CD14-positive monocyte (primary cell): ENCODE results near the gene BMPR1B. TPM values are rescaled to one million over a fixed set of nuclear protein-coding genes. Genes with fewer than 3 reads are reported as not detected.

Experiments
- DNase-seq, 3 donors: peaks; one replicate each; pipeline ENCODE4 v3.0.0-alpha.2; 2011 to 2022
- H2AFZ ChIP-seq: 2 replicates; pipeline ENCODE4 v1.6.0; 2012; ENCODE audit warnings: mild to moderate bottlenecking, low read depth, low read length, inconsistent platforms; ENCODE audit not compliant: insufficient read depth, poor library complexity, severe bottlenecking
- H3K27ac ChIP-seq, 2 donors: 1 replicate in 1 of 2; 2 replicates in 1 of 2; pipeline ENCODE4 v1.5.1; 2012 to 2013; ENCODE audit warnings: low read length in 2 of 2, control low read depth in 1 of 2, inconsistent platforms in 1 of 2, low read depth in 1 of 2, mild to moderate bottlenecking in 1 of 2
- H3K27me3 ChIP-seq, 2 donors: one replicate each; pipeline versions ENCODE4 v1.6.0 to v1.6.1; 2011 to 2013; ENCODE audit warnings: low read length in 2 of 2; ENCODE audit not compliant: control insufficient read depth in 2 of 2, insufficient read depth in 2 of 2
- H3K36me3 ChIP-seq, 2 donors: replicated peaks in 1 of 2; 1 replicate in 1 of 2; 2 replicates in 1 of 2; pipeline versions ENCODE4 v1.5.1 to v1.6.1; 2012 to 2013; ENCODE audit warnings: low read length in 2 of 2, control low read depth in 1 of 2, inconsistent platforms in 1 of 2, mild to moderate bottlenecking in 1 of 2; ENCODE audit not compliant: insufficient read depth in 2 of 2, control insufficient read depth in 1 of 2
- H3K4me1 ChIP-seq, 2 donors: 1 replicate in 1 of 2; 2 replicates in 1 of 2; pipeline versions ENCODE4 v1.5.1 to v1.6.1; 2012 to 2013; ENCODE audit warnings: low read length in 2 of 2, control low read depth in 1 of 2, inconsistent platforms in 1 of 2, mild to moderate bottlenecking in 1 of 2, moderate library complexity in 1 of 2; ENCODE audit not compliant: insufficient read depth in 2 of 2, control insufficient read depth in 1 of 2
- H3K4me2 ChIP-seq: replicated peaks from 2 replicates; pipeline ENCODE3; 2012; ENCODE audit warnings: low read length, moderate library complexity, mild to moderate bottlenecking; ENCODE audit not compliant: poor library complexity, severe bottlenecking; ENCODE audit errors: extremely low read depth
- H3K4me3 ChIP-seq, 3 experiments: fragments of 200-600 bp in 1 of 3; sonication (generic) in 1 of 3; replicated peaks in 1 of 3; 1 replicate in 2 of 3; 2 replicates in 1 of 3; pipeline ENCODE4 v1.5.1; 2011 to 2013; ENCODE audit warnings: low read length in 3 of 3, mild to moderate bottlenecking in 3 of 3, control low read depth in 2 of 3, low read depth in 2 of 3, inconsistent platforms in 1 of 3, moderate library complexity in 1 of 3
- H3K79me2 ChIP-seq: 2 replicates; pipeline ENCODE4 v1.6.0; 2012; ENCODE audit warnings: mild to moderate bottlenecking, control low read depth, inconsistent platforms, low read length, moderate library complexity; ENCODE audit not compliant: insufficient read depth
- H3K9ac ChIP-seq: 2 replicates; pipeline ENCODE4 v1.6.0; 2017; ENCODE audit warnings: low read length, mild to moderate bottlenecking; ENCODE audit not compliant: insufficient read depth, poor library complexity, severe bottlenecking
- H3K9me3 ChIP-seq, 2 donors: replicated peaks in 1 of 2; 1 replicate in 1 of 2; 2 replicates in 1 of 2; pipeline versions ENCODE4 v1.5.1 to v1.6.1; 2012 to 2013; ENCODE audit warnings: low read length in 2 of 2, control low read depth in 1 of 2; ENCODE audit not compliant: control insufficient read depth in 1 of 2, insufficient read depth in 1 of 2
- H4K20me1 ChIP-seq: 2 replicates; pipeline ENCODE4 v1.6.0; 2012; ENCODE audit warnings: mild to moderate bottlenecking, low read length, control low read depth, moderate library complexity; ENCODE audit not compliant: insufficient read depth
- H3K27ac Mint-ChIP-seq, 7 donors: one replicate each; pipeline ENCODE4 v1.8.0; 2020; ENCODE audit warnings: mild to moderate bottlenecking in 7 of 7, mixed read lengths in 7 of 7, moderate library complexity in 6 of 7, inconsistent platforms in 2 of 7
- H3K27me3 Mint-ChIP-seq, 3 donors: one replicate each; pipeline ENCODE4 v1.8.0; 2021 to 2022; ENCODE audit warnings: low read depth in 3 of 3, mild to moderate bottlenecking in 3 of 3, mixed read lengths in 3 of 3, moderate library complexity in 3 of 3, inconsistent platforms in 1 of 3
- H3K36me3 Mint-ChIP-seq, 2 donors: one replicate each; pipeline ENCODE4 v1.8.0; 2020; ENCODE audit warnings: mixed read lengths in 2 of 2, inconsistent platforms in 1 of 2, mild to moderate bottlenecking in 1 of 2
- H3K4me1 Mint-ChIP-seq: one replicate; pipeline ENCODE4 v1.8.0; 2020; ENCODE audit warnings: mild to moderate bottlenecking, mixed read lengths
- H3K4me3 Mint-ChIP-seq, 2 donors: one replicate each; pipeline ENCODE4 v1.8.0; 2020; ENCODE audit warnings: mild to moderate bottlenecking in 2 of 2, mixed read lengths in 2 of 2, moderate library complexity in 1 of 2
- H3K9me3 Mint-ChIP-seq, 7 donors: one replicate each; pipeline ENCODE4 v1.8.0; 2020 to 2022; ENCODE audit warnings: mixed read lengths in 7 of 7, mild to moderate bottlenecking in 6 of 7, moderate library complexity in 6 of 7, inconsistent platforms in 2 of 7
- CTCF ChIP-seq: fragments of 200-600 bp; IDR thresholded peaks from one replicate; pipeline ENCODE4 v1.8.0; 2022; ENCODE audit warnings: antibody characterized with exemption, mild to moderate bottlenecking
- WGBS: methylation state at CpG from one replicate; pipeline ENCODE4 v1.1.5; 2013; ENCODE audit warnings: missing lambda C conversion rate; ENCODE audit not compliant: insufficient coverage; 5-methylcytosine and 5-hydroxymethylcytosine counted together
- intact Hi-C, 2 donors: fragments of 100-400 bp; cut with micrococcal nuclease; formaldehyde crosslinking; loops; one replicate each; pipeline versions ENCODE4 v1.15.0 to v1.15.1; 2023
- polyA plus RNA-seq, 3 donors: library from polyadenylated mRNA; depleted of rRNA in 1 of 3; unstranded in 2 of 3; stranded (reverse) in 1 of 3; fragments of 300-500 nt in 2 of 3; fragments of >200 nt in 1 of 3; fragmentation: Illumina TruSeq in 2 of 3; gene quantifications; 1 replicate in 2 of 3; 2 replicates in 1 of 3; pipeline ENCODE4 v1.2.3, GENCODE V29; 2012 to 2021

BMPR1B gene
- polyA plus RNA-seq, 3 donors = not detected

- Mint-ChIP-seq H3K27me3 (peaks cover 0 to under 1% (median 0%) of the 10 kb centered on the region in 3 donors), H3K4me3 (no peak overlapping the region), H3K27ac (no peak overlapping the region), H3K4me1 (no peaks in the 10 kb centered on the region), H3K36me3 (no peaks in the 10 kb centered on the region), H3K9me3 (peaks cover 0 to under 1% (median 0%) of the 10 kb centered on the region in 7 donors)
- Histone ChIP-seq H3K9ac (no peak overlapping the region), H3K4me3 (no peak overlapping the region), H3K4me1 (no peaks in the 10 kb centered on the region), H3K27me3 (no peaks in the 10 kb centered on the region), H3K9me3 (no peaks in the 10 kb centered on the region), H4K20me1 (no peaks in the 10 kb centered on the region), H3K36me3 (no peaks in the 10 kb centered on the region), H3K4me2 (no peak overlapping the region), H2AFZ (no peak overlapping the region), H3K79me2 (no peaks in the 10 kb centered on the region), H3K27ac (no peak overlapping the region)
- intact Hi-C loops = no loop called here
- no peak for DNase-seq
- TF ChIP-seq CTCF = no peak
Observed at GRCh38 chr4:94732358-94732698, 25.4 kb upstream of the BMPR1B start.

- no peak overlapping the region for H3K4me3 ChIP-seq
- no peak for TF ChIP-seq CTCF
- 94% methylated on average over 3 of the region's 6 CpGs for WGBS
- no peak overlapping the region for H3K4me3 Mint-ChIP-seq
- H3K36me3 Mint-ChIP-seq = no peaks in the 10 kb centered on the region
- no peak overlapping the region for H3K27ac Mint-ChIP-seq
- no peaks in the 10 kb centered on the region for H3K4me1 ChIP-seq
- H3K4me1 Mint-ChIP-seq = no peaks in the 10 kb centered on the region
- H3K27me3 Mint-ChIP-seq = no peaks in the 10 kb centered on the region
- no peaks in the 10 kb centered on the region for H3K36me3 ChIP-seq
- H3K9ac ChIP-seq = no peak overlapping the region
- H4K20me1 ChIP-seq = no peaks in the 10 kb centered on the region
- H3K9me3 ChIP-seq = no peaks in the 10 kb centered on the region
- no peak overlapping the region for H2AFZ ChIP-seq
- intact Hi-C loops = no loop called here
- no peak overlapping the region for H3K27ac ChIP-seq
- H3K27me3 ChIP-seq = no peaks in the 10 kb centered on the region
- no peaks in the 10 kb centered on the region for H3K79me2 ChIP-seq
- no peak for DNase-seq
- H3K9me3 Mint-ChIP-seq = peaks cover 0 to 10% (median 2%) of the 10 kb centered on the region in 7 donors
- H3K4me2 ChIP-seq = no peak overlapping the region
Observed at GRCh38 chr4:94739741-94740140, 18.0 kb upstream of the BMPR1B start.
